Lower leg skin (tissue), 3 donors: ENCODE measurements around the gene CDK17.

Source experiments
- POLR2A ChIP-seq, 2 donors: fragments of 450-650 bp; IDR thresholded peaks; one replicate each; pipeline ENCODE4 v1.6.1; 2016 to 2017; ENCODE audit warnings: antibody characterized with exemption in 2 of 2, mild to moderate bottlenecking in 1 of 2, moderate library complexity in 1 of 2
- TF ChIP-seq, protein P1 (sequence below), 3 donors: fragments of 450-650 bp; IDR thresholded peaks; one replicate each; pipeline ENCODE4 v1.5.1; 2016; ENCODE audit warnings: antibody characterized with exemption in 3 of 3, mild to moderate bottlenecking in 3 of 3, moderate library complexity in 2 of 3

DNA sequence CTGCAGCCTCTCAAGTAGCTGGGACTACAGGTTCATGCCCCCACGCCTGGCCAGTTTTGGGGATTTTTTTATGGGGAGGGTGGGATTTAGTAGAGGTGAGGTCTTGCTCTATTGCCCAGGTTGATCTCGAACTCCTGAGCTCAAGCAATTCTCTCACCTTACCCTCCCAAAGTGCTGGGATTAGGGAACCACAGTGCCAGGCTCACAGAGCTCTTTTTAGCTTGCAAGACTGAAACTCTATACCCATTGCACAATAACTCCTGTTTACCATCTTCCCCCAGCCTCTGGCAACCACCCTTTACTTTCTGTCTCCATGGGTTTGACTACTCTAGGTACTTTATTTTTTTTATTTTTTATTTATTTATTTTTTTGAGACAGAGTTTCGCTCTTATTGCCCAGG lies 25.7 kb upstream of the CDK17 start:
- no peak for TF ChIP-seq POLR2A (IDR thresholded peaks at IDR 0.05)
- TF ChIP-seq, protein P1, sequence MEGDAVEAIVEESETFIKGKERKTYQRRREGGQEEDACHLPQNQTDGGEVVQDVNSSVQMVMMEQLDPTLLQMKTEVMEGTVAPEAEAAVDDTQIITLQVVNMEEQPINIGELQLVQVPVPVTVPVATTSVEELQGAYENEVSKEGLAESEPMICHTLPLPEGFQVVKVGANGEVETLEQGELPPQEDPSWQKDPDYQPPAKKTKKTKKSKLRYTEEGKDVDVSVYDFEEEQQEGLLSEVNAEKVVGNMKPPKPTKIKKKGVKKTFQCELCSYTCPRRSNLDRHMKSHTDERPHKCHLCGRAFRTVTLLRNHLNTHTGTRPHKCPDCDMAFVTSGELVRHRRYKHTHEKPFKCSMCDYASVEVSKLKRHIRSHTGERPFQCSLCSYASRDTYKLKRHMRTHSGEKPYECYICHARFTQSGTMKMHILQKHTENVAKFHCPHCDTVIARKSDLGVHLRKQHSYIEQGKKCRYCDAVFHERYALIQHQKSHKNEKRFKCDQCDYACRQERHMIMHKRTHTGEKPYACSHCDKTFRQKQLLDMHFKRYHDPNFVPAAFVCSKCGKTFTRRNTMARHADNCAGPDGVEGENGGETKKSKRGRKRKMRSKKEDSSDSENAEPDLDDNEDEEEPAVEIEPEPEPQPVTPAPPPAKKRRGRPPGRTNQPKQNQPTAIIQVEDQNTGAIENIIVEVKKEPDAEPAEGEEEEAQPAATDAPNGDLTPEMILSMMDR (IDR thresholded peaks at IDR 0.05), result no peak
